ENCODE data around the gene ITGAL.

DNA sequence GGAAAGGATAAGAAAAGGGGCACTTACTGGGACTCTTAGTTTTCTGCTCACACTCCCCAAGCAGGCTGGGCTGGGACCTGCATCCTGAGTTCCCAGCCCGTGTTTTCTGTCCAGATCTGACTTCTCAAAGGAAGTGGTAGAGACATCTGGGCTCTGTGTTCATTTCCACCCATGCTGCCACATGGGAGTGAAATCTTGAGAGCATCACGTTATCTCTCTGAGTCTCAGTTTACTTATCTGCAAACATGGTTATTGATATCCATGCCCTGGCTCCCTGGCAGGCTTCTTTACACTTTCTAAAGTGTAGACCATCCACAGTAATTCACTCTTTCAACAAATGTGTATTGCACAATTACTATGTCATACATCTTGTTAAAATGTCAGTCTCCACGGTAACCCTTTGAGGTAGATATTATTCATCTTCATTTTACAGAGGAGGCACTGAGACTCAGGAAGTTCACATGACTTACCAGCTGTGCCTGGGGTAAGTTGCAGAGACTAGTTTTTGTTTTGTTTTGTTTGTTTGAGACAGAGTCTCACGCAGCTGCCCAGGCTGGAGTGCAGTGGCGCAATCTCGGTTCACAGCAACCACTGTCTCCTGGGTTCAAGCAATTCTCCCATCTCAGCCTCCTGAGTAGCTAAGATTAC, 95.6 kb downstream of the ITGAL start:
- TF ChIP-seq CTCF (IDR thresholded peaks at IDR 0.05; ENCODE audit: poor library complexity) (no peak), EZH2 (IDR thresholded peaks at IDR 0.05; ENCODE audit: borderline replicate concordance) (no peak), EZH2phosphoT487 (IDR thresholded peaks at IDR 0.05; ENCODE audit: low read depth, severe bottlenecking, unreplicated experiment) (no peak)

Measured in hepatocyte (in vitro differentiated cells).